Measurements from ENCODE around the gene PCDHB16.

PCDHB16 gene

GRCh38 chr5:141234109-141234667, 52.0 kb downstream of the PCDHB16 start:
- no peak for DNase-seq
